Amniotic epithelial cell (primary cell): ENCODE data around the gene PRRC2A.

ENCODE experiments used
- DNase-seq: peaks from one replicate; pipeline ENCODE4 v3.0.0-alpha.2; 2010; ENCODE audit warnings: low read depth

The PRRC2A gene

GRCh38 chr6:31652925-31653724 is 32.6 kb downstream of the PRRC2A start:
- no peak for DNase-seq

- no peak for DNase-seq
Observed at GRCh38 chr6:31654574-31655348, 34.2 kb downstream of the PRRC2A start.

GRCh38 chr6:31655349-31656237 is 35.1 kb downstream of the PRRC2A start, which contains the start of gene APOM:
Gene APOM (plus strand): TSS chr6:31655894. CDS start chr6:31655967, 73 bp downstream.
- DNase-seq = no peak

- DNase-seq = no peak
Observed at GRCh38 chr6:31657406-31658157, 37.1 kb downstream of the PRRC2A start.

GRCh38 chr6:31658158-31658688 is 37.7 kb downstream of the PRRC2A start:
- DNase-seq = no peak

GRCh38 chr6:31658983-31659648 is 38.6 kb downstream of the PRRC2A start:
- DNase-seq = no peak

GRCh38 chr6:31659649-31660380 is 39.3 kb downstream of the PRRC2A start:
- DNase-seq = peak; percentile 32

GRCh38 chr6:31660381-31661261 is 40.1 kb downstream of the PRRC2A start, which contains the start of gene C6orf47:
Gene C6orf47 (minus strand): TSS chr6:31660778. CDS start chr6:31659947, 831 bp downstream.
- peak; percentile 80 for DNase-seq

- DNase-seq = no peak
Observed at GRCh38 chr6:31661262-31662123, 41.0 kb downstream of the PRRC2A start.

- no peak for DNase-seq
Observed at GRCh38 chr6:31662124-31662723, 41.7 kb downstream of the PRRC2A start.

GRCh38 chr6:31663126-31663960 is 42.8 kb downstream of the PRRC2A start:
- peak; percentile 41 for DNase-seq

- peak; percentile 76 for DNase-seq
Observed at GRCh38 chr6:31663961-31664789, 43.7 kb downstream of the PRRC2A start.

- DNase-seq = peak; percentile 94
Observed at GRCh38 chr6:31664790-31665500, 44.4 kb downstream of the PRRC2A start, which contains the start of gene GPANK1. Gene GPANK1 (minus strand): TSS chr6:31664997. CDS start chr6:31664478, 519 bp downstream.

GRCh38 chr6:31665501-31666336 is 45.2 kb downstream of the PRRC2A start, which contains the start of gene CSNK2B:
Gene CSNK2B (plus strand): TSS chr6:31666080. CDS start chr6:31666832, 752 bp downstream.
- DNase-seq = peak; percentile 97
